Loucy (cell line): Measurements from ENCODE around the gene MAST4.

ENCODE experiments used
- EZH2phosphoT487 ChIP-seq: fragments of 200-600 bp; IDR thresholded peaks from 2 replicates; pipeline ENCODE4 v1.6.1; 2018; ENCODE audit warnings: antibody characterized with exemption, mild to moderate bottlenecking, moderate library complexity, borderline replicate concordance
- TF ChIP-seq, protein P1 (sequence below): fragments of 200-600 bp; sonication (generic); conservative IDR thresholded peaks from 2 replicates; pipeline ENCODE4 v1.5.1; 2014; ENCODE audit warnings: mild to moderate bottlenecking, antibody characterized with exemption, low read length

DNA sequence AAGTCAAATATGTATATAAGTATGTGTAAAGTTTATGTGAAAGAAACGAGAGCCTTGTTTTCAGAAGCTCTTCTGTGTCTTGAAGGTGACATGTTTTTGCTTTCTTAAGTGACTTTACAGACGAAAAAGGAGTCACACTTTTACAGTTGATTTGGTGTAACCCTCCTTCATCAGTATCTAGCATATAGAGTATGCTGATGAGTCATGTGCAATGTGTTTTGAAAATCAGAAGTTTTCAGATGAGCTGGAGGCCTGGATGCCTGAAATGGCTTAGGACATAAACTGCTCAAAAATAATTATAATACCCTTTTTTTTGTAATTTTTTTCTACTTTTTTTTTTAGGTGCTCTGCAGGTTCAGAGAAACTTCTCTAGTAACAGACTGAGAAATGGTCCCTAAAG lies 390.9 kb downstream of the MAST4 start:
- TF ChIP-seq, protein P1, sequence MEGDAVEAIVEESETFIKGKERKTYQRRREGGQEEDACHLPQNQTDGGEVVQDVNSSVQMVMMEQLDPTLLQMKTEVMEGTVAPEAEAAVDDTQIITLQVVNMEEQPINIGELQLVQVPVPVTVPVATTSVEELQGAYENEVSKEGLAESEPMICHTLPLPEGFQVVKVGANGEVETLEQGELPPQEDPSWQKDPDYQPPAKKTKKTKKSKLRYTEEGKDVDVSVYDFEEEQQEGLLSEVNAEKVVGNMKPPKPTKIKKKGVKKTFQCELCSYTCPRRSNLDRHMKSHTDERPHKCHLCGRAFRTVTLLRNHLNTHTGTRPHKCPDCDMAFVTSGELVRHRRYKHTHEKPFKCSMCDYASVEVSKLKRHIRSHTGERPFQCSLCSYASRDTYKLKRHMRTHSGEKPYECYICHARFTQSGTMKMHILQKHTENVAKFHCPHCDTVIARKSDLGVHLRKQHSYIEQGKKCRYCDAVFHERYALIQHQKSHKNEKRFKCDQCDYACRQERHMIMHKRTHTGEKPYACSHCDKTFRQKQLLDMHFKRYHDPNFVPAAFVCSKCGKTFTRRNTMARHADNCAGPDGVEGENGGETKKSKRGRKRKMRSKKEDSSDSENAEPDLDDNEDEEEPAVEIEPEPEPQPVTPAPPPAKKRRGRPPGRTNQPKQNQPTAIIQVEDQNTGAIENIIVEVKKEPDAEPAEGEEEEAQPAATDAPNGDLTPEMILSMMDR = no peak
- TF ChIP-seq EZH2phosphoT487 = no peak
